ENCODE data around the gene MUC22.
"Not testable (repeated sequence)": the region's sequence is repeated elsewhere in the genome, so short reads cannot be mapped to it uniquely, and the experiment has no call there.

MUC22 gene

GRCh38 chr6:31020057-31020456 is 9.8 kb downstream of the MUC22 start:
- no peak for TF ChIP-seq CTCF (conservative IDR thresholded peaks at IDR 0.05; ENCODE audit: low read depth, low read length)
- H3K4me3 ChIP-seq (ENCODE audit: low read depth, low read length): no peak overlapping the region
- DNase-seq (ENCODE audit: low read depth): no peak

- DNase-seq (ENCODE audit: low read depth); H3K4me3 ChIP-seq (ENCODE audit: low read depth, low read length): not testable (repeated sequence)
Measured at GRCh38 chr6:31020631-31021255, 10.5 kb downstream of the MUC22 start.

GRCh38 chr6:31021705-31022531 is 11.6 kb downstream of the MUC22 start:
- H3K4me3 ChIP-seq (ENCODE audit: low read depth, low read length); DNase-seq (ENCODE audit: low read depth): not testable (repeated sequence)

GRCh38 chr6:31025595-31025994 is 15.3 kb downstream of the MUC22 start:
- TF ChIP-seq CTCF (conservative IDR thresholded peaks at IDR 0.05; ENCODE audit: low read depth, low read length): no peak
- no peak for DNase-seq (ENCODE audit: low read depth)
- H3K4me3 ChIP-seq (ENCODE audit: low read depth, low read length): no peak overlapping the region

- no peak for DNase-seq (ENCODE audit: low read depth)
- TF ChIP-seq CTCF (conservative IDR thresholded peaks at IDR 0.05; ENCODE audit: low read depth, low read length): no peak
- no peak overlapping the region for H3K4me3 ChIP-seq (ENCODE audit: low read depth, low read length)
Measured at GRCh38 chr6:31031095-31031494, 20.8 kb downstream of the MUC22 start.

- DNase-seq (ENCODE audit: low read depth): no peak
- no peak overlapping the region for H3K4me3 ChIP-seq (ENCODE audit: low read depth, low read length)
- TF ChIP-seq CTCF (conservative IDR thresholded peaks at IDR 0.05; ENCODE audit: low read depth, low read length): no peak
Measured at GRCh38 chr6:31033075-31033474, 22.8 kb downstream of the MUC22 start.

- no peak for TF ChIP-seq CTCF (conservative IDR thresholded peaks at IDR 0.05; ENCODE audit: low read depth, low read length)
Measured at GRCh38 chr6:31035862-31036497, 25.7 kb downstream of the MUC22 start.

GRCh38 chr6:31037169-31037568 is 26.9 kb downstream of the MUC22 start:
- no peak overlapping the region for H3K4me3 ChIP-seq (ENCODE audit: low read depth, low read length)
- TF ChIP-seq CTCF (conservative IDR thresholded peaks at IDR 0.05; ENCODE audit: low read depth, low read length): no peak
- no peak for DNase-seq (ENCODE audit: low read depth)

More at GRCh38 chr6:31035862-31036497, 25.7 kb downstream of the MUC22 start:
- no peak for DNase-seq (ENCODE audit: low read depth)
- no peak overlapping the region for H3K4me3 ChIP-seq (ENCODE audit: low read depth, low read length)

Data from choroid plexus epithelial cell (primary cell).